Activated CD4-positive, alpha-beta T cell treated with anti-CD3 and anti-CD28 coated beads for 36 hours (primary cell): ENCODE results near the gene NSD2. TPM values are rescaled to one million over a fixed set of nuclear protein-coding genes. Genes with fewer than 3 reads are reported as not detected.
A peak's percentile ranks its signal among the peaks of the same experiment; 100 is the strongest.

ENCODE experiments used
- ATAC-seq: fragments of 200-7000 bp; cut with Tn5 transposase; one replicate; pipeline ENCODE4 v1.10.0; 2021; ENCODE audit warnings: mild to moderate bottlenecking, moderate library complexity
- CTCF ChIA-PET: fragments of 350-600 bp; sonication (Branson Sonifier 250); formaldehyde crosslinking; loops from one replicate; lab custom pipeline; 2021; ENCODE audit warnings: antibody characterized with exemption; lab: Charles Lee
- POLR2A ChIA-PET: fragments of 350-600 bp; sonication (Branson Sonifier 250); formaldehyde crosslinking; loops from one replicate; lab custom pipeline; 2021; ENCODE audit warnings: antibody characterized with exemption, inconsistent platforms; lab: Charles Lee
- DNase-seq: peaks from one replicate; pipeline ENCODE4 v3.0.0-alpha.2; 2020
- H3K27ac Mint-ChIP-seq: one replicate; pipeline ENCODE4 v1.8.0; 2021; ENCODE audit warnings: mixed read lengths
- H3K27me3 Mint-ChIP-seq: one replicate; pipeline ENCODE4 v1.8.0; 2021; ENCODE audit warnings: mixed read lengths
- H3K36me3 Mint-ChIP-seq: one replicate; pipeline ENCODE4 v1.8.0; 2021; ENCODE audit warnings: low read depth, mixed read lengths
- H3K4me1 Mint-ChIP-seq: one replicate; pipeline ENCODE4 v1.8.0; 2021; ENCODE audit warnings: mixed read lengths
- H3K4me3 Mint-ChIP-seq: one replicate; pipeline ENCODE4 v1.8.0; 2021; ENCODE audit warnings: mild to moderate bottlenecking, moderate library complexity, mixed read lengths
- H3K9me3 Mint-ChIP-seq: one replicate; pipeline ENCODE4 v1.8.0; 2021; ENCODE audit warnings: low read depth, mixed read lengths
- intact Hi-C, 2 experiments: fragments of 100-400 bp; cut with DNase I in 1 of 2; cut with micrococcal nuclease in 1 of 2; formaldehyde crosslinking; loops; one replicate each; pipeline versions ENCODE4 v1.14.2 to v1.15.1; 2022 to 2024; cut with DNase I, micrococcal nuclease
- total RNA-seq, 2 experiments: library from RNA; stranded (reverse); gene quantifications; one replicate each; pipeline ENCODE4 v1.2.3, GENCODE V29; 2021

NSD2 gene
- total RNA-seq, 2 experiments from 2014 or later = 194 to 232 TPM

DNA sequence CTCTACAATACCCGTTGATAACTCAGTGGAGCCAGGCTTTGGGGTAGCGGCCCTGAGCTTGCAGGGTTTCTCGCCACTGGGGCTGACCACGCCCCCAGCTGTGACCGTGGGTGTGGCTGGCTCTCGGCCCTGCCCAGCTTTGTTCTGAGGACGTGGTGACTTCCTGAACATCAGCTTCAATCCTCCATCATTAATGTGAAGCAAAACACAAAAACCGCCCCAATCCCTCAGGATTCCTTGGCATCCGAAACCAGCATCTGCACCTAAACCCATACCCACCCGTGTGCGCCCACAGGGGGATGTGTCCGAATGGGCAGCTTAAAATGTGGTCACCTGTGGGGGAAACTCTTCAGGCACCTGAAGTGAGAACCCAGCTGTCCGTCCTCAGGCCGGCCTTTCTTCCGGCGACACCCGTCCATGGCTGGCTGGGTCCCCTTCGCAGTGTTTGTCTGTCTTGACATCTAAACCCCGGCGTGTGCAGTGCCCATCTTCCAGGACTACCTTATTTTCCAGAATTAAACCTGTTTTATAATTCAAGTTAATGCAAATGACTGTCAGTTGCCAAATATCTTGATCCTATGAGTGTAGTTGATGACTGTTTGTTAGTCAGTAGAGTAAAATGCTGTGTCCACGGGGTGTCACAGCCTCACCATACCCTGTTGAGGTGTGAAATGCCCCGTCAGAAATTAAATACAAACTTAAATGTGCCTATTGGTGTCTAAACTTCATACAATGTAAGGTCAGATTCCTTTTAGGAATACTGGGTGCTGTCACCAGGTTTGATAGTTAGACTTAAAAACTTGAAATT is 110.3 kb downstream of the NSD2 start:
- CTCF ChIA-PET = no interaction called here
- Mint-ChIP-seq H3K4me1 (no peaks in the 10 kb centered on the region), H3K36me3 (peaks cover 41% of the 10 kb centered on the region), H3K27me3 (no peaks in the 10 kb centered on the region), H3K4me3 (no peak overlapping the region), H3K27ac (peak overlapping the region; percentile 38), H3K9me3 (no peaks in the 10 kb centered on the region)
- intact Hi-C loops = no loop called here
- DNase-seq = peak; percentile 29
- POLR2A ChIA-PET = no interaction called here
- peak; percentile 11 for ATAC-seq

DNA sequence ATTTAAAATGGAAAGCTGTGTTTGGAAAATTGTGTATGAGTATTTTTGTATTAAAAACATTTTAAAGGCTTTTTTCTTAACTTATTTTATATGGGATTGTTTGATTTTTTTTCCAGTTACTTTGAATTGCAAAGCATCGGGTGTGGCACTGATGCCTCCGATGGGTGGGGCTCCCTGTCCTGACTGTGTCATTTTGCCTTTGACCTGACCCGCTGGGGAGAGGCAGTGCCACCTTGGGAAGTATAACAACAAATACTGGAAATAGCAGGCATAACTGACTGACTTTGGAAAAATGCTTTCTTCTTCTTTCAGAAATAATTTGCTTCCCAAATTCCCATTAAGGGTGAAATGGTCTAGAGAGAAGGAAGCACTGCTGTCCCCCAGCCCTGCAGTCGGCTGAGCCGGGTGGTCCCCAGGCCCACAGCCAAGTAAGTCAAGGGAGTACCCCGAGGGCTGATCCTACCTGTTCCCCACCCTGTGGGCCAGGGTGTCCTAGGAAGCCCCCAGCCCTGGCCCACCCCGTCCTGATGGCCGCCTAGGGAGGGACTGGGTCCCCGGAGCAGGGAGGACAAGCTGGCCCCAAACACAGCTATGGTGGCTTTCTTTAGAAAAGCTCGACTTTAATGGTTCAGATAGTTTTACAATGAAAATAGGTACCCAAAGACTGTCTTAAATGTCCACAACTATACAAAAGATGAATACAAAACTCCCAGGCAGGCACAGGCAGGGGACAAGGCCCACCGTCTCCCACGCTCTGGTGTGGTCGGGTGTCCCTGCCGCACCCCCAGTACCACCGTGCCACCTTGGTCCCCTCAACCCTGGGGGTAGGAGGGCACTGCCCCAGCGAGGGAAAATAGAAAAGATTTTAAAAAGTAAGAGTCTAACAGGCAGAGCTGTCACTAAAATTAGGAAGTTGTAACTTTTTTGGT is 111.2 kb downstream of the NSD2 start:
- Mint-ChIP-seq H3K27ac (no peak overlapping the region), H3K4me3 (no peak overlapping the region), H3K9me3 (no peaks in the 10 kb centered on the region), H3K27me3 (no peaks in the 10 kb centered on the region), H3K36me3 (peaks cover 36% of the 10 kb centered on the region), H3K4me1 (no peaks in the 10 kb centered on the region)
- ChIA-PET POLR2A (no interaction called here), CTCF (interaction anchor here (0.6 kb wide), 1 partner anchor 16 kb away, joined by 3 read pairs; no protein-coding TSS in a partner anchor)
- no peak for DNase-seq
- intact Hi-C loops = no loop called here
- no peak for ATAC-seq

DNA sequence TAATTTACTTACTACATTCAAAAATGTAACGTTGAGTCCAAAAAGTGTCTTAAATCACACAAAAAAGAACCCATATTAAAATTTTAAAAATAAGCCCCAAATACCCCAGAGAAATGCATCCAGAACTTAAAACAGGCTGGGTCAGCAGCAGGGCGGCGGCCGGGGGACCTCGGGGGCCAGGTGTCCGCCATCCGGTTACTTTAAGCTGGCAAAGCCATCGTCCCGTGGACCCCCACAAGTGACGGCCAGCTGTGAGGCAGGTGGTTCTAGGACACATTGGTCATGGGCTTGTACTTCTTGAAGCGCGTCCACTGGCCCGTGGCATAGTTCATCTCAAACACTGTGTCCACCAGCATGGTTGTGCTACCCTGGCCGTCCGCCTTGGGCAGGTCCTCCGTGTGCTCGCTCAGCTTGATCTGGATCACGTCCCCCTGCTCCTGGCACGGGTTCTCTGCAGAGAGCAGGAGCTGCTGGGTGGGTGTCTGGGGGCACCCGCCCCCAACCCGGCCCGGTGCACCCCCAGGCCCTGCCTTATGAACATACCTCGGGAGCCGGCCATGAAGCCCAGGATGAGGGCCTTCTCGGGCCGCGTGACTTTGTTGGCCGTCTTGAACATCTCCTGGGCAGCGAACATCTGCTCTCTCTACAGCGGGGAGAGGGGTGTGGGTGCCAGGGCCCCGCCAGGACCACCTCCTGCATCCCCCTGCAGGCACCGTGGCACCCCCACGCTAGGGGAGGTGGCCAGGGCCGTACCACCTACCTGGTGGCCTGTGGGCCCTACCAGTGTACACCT is 112.1 kb downstream of the NSD2 start:
- CTCF ChIA-PET = interaction anchor here (0.6 kb wide), 1 partner anchor 17 kb away, joined by 3 read pairs; no protein-coding TSS in a partner anchor
- POLR2A ChIA-PET = no interaction called here
- H3K27ac Mint-ChIP-seq = no peak overlapping the region
- DNase-seq = no peak
- intact Hi-C loops = no loop called here
- no peaks in the 10 kb centered on the region for H3K4me1 Mint-ChIP-seq
- no peaks in the 10 kb centered on the region for H3K9me3 Mint-ChIP-seq
- no peak overlapping the region for H3K4me3 Mint-ChIP-seq
- no peak for ATAC-seq
- no peaks in the 10 kb centered on the region for H3K27me3 Mint-ChIP-seq
- peaks cover 32% of the 10 kb centered on the region for H3K36me3 Mint-ChIP-seq

DNA sequence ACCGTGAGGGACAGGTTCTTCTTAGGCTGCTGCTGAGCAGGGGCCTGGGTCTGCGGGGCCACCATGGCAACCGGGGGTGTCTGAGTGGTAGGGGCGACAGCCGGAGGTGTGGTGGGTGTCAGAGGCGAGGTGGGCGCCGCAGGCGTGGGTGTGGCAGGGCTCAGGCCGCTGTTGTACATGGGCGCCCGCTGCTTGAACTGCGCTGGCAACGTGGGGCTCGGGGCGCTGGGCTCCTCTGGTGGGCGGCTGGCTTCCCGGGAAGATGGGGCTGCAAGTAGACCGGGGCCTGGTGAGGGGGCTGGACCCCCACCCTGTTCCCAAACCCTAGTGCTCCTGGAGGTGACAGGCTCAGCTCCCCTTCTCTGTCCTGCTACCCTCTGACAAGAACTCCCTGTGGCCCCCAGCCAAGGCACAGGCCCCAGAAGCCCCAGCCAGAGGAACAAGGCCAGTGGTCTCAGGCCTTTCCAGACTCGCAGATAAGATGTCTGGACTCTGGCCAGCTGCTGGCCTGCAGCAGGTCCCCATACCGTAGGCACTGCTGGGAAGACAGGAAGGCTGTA is 112.7 kb downstream of the NSD2 start:
- H3K36me3 Mint-ChIP-seq = peaks cover 29% of the 10 kb centered on the region
- H3K27me3 Mint-ChIP-seq = no peaks in the 10 kb centered on the region
- ATAC-seq (no peak), DNase-seq (no peak)
- ChIA-PET CTCF (interaction anchor here (1.1 kb wide), 1 partner anchor 8 kb away, joined by 7 read pairs; no protein-coding TSS in a partner anchor), POLR2A (interaction anchor here (0.5 kb wide), 1 partner anchor 109 kb away, joined by 3 read pairs; no protein-coding TSS in a partner anchor)
- no peak overlapping the region for H3K27ac Mint-ChIP-seq
- no peaks in the 10 kb centered on the region for H3K9me3 Mint-ChIP-seq
- intact Hi-C loops = no loop called here
- no peak overlapping the region for H3K4me3 Mint-ChIP-seq
- no peaks in the 10 kb centered on the region for H3K4me1 Mint-ChIP-seq

DNA sequence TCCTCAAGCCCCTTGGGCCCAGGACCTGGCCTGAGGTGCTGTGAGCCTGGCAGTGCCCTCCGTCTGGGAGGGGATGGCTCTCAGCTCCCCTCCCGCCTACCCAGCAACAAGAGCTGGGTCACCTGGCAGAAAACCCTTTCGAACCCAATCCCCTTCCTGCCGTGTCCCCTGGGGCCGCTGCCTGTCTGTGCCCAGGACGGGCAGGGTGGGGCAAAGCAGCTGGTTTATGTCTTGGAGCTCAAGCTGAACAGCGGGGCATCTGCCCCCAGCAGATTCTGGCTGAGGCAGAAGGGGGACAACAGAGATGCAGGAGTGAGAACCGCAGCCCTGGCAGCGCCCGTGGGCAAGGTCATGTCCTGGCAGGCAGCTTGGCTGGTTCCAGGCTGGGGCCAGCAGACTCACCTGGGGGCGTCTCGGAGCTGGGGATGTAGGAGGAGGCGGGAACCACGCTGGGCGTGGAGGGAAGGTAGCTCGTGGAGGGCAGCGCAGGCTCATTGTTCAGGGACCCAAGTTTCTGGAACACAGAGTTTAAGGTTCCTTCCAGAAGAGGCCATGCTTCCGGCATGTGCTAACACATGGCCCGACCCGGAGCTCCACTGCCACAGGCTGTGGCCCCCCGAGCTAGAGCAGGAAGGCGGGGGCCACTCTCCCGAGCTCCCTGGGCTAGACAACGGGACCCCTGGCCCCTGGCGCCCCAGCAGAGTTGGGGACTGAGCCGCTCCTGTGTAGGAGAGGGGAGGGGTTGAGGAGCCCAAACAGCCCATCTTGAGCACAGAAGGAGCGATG is 113.4 kb downstream of the NSD2 start:
- H3K4me3 Mint-ChIP-seq = no peak overlapping the region
- no peaks in the 10 kb centered on the region for H3K4me1 Mint-ChIP-seq
- peaks cover 23% of the 10 kb centered on the region for H3K36me3 Mint-ChIP-seq
- POLR2A ChIA-PET = interaction anchor here (0.5 kb wide), 1 partner anchor 108 kb away, joined by 3 read pairs; no protein-coding TSS in a partner anchor
- no peak overlapping the region for H3K27ac Mint-ChIP-seq
- H3K27me3 Mint-ChIP-seq = no peaks in the 10 kb centered on the region
- no peak for ATAC-seq
- CTCF ChIA-PET = interaction anchor here (0.6 to 1.1 kb wide), 2 partner anchors 8 to 137 kb away, joined by 3 to 7 read pairs; no protein-coding TSS in a partner anchor
- intact Hi-C loops = no loop called here
- H3K9me3 Mint-ChIP-seq = no peaks in the 10 kb centered on the region
- no peak for DNase-seq

DNA sequence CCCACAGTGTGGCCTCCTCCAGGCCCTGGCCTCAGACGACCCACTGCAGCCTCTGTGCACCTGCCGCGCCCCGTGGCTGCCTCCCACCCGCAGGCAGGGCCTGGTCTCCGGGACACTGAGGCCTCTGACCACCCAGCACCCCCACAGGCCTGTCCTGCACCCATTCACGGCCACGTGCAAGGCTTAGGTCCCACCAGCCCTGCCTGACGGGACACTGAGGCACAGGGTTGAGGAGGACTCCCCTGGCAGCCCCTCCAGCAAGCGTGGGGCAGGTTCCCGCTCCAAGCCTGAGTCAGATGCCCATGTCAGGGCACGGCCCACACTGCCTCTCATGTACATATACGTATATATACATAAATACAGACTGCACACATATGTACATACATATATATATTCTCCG is 114.1 kb downstream of the NSD2 start:
- Mint-ChIP-seq H3K27me3 (no peaks in the 10 kb centered on the region), H3K4me1 (no peaks in the 10 kb centered on the region), H3K36me3 (peaks cover 19% of the 10 kb centered on the region), H3K4me3 (no peak overlapping the region), H3K9me3 (no peaks in the 10 kb centered on the region), H3K27ac (no peak overlapping the region)
- CTCF ChIA-PET = interaction anchor here (0.6 kb wide), 1 partner anchor 136 kb away, joined by 3 read pairs; no protein-coding TSS in a partner anchor
- DNase-seq = no peak
- ATAC-seq = no peak
- POLR2A ChIA-PET = interaction anchor here (1.1 kb wide), 1 partner anchor 11 kb away, joined by 3 read pairs; no protein-coding TSS in a partner anchor
- intact Hi-C loops = no loop called here

DNA sequence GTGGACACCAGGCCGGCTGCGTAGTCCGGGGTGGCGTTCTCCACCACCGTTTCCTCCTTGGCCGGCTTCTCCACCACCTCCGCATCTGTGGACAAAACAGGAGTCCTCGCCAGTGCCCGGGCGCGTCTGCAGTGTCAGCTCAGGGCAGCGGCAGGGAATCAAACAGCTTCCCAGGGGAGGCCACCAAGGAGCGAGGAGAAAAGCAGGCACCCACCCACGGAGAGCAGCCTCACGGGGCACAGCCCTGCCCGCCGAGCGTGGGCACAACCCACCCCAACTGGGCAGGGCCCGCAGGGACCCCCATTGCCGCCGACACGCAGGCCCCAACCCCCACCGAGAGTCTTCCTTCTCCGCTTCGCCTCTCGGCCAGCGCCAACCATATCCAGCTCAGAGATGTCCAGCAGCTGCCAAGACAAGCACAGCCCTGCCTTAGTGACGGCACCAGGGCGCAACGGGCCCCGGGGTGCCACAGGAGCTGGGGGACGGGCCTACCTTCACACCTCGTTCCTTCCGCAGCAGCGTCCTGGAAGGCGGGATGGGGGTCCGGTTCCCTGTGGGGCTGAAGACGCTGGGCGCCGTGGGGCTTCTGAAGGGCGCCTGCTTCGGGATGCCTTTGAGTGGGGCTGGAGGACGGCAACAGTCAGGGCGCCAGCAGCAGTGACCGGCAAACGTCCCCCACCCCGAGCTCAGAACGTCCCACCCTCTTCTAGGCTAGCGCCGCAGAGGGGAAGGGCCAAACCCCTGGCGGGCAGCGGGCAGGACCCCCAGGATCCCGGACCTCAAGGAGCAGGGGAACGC is 114.8 kb downstream of the NSD2 start:
- no peak overlapping the region for H3K27ac Mint-ChIP-seq
- intact Hi-C loops = no loop called here
- H3K36me3 Mint-ChIP-seq = peaks cover 19% of the 10 kb centered on the region
- no peak overlapping the region for H3K4me3 Mint-ChIP-seq
- POLR2A ChIA-PET = interaction anchor here (1.1 kb wide), 1 partner anchor 10 kb away, joined by 3 read pairs; no protein-coding TSS in a partner anchor
- H3K4me1 Mint-ChIP-seq = no peaks in the 10 kb centered on the region
- DNase-seq (no peak), ATAC-seq (no peak)
- H3K27me3 Mint-ChIP-seq = no peaks in the 10 kb centered on the region
- H3K9me3 Mint-ChIP-seq = no peaks in the 10 kb centered on the region
- CTCF ChIA-PET = interaction anchor here (0.8 kb wide), 1 partner anchor 14 kb away, joined by 3 read pairs; no protein-coding TSS in a partner anchor

DNA sequence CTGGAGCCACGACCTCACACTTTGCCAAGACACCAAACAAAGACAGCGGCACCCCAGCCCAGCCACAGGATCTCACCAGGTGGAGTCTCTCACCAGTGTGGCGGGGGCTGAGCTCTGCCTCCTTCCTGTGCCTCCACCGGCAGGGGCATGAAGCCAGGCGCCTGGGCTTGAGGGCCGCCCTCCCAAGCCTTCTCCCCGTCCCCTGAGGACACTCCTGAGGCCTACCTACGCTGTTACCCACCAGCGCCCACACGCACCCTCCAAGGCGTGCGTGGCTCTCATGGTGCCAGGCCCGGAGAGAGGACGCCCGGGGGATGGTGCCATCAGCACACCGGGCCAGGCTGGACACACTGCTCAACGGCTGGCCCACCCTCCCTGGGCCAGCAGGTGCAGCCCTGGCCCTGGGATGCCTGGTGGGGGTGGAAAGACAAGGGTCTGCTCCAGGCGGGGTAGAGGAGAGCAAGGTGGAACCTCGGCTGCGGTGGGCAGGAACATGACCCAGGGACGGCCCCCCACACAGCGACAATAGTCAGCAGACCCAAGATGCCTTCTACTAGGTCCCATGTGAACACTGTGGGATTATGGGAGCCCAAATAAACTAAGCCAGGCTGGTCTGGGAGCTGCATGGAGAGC is 115.5 kb downstream of the NSD2 start:
- H3K27me3 Mint-ChIP-seq = no peaks in the 10 kb centered on the region
- H3K36me3 Mint-ChIP-seq = peaks cover 14% of the 10 kb centered on the region
- ChIA-PET CTCF (interaction anchor here (0.8 kb wide), 1 partner anchor 14 kb away, joined by 3 read pairs; no protein-coding TSS in a partner anchor), POLR2A (interaction anchor here (1.1 kb wide), 1 partner anchor 9 kb away, joined by 3 read pairs; no protein-coding TSS in a partner anchor)
- no peak overlapping the region for H3K27ac Mint-ChIP-seq
- no peak for ATAC-seq
- H3K9me3 Mint-ChIP-seq = no peaks in the 10 kb centered on the region
- H3K4me1 Mint-ChIP-seq = no peaks in the 10 kb centered on the region
- no peak for DNase-seq
- intact Hi-C loops = no loop called here
- H3K4me3 Mint-ChIP-seq = no peak overlapping the region

DNA sequence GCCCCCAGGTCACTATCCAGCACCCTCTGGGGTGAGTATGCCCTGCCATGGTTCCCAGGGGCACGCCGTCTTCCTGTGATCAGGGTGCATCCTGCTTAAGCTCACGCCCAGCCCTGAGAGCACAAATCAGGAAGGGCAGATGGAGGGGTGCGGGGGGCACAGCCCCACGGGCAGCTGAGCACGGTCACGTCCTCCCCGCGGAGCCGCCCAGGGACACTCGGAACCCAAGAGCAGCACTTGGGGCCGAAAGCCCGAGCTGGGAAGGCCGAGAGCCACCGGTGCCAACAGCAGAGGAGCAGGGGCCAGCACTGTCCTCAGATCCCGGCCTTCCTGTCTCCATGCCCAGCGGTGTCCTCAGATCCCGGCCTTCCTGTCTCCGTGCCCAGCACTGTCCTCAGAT is 116.1 kb downstream of the NSD2 start:
- intact Hi-C loops = no loop called here
- no peak for ATAC-seq
- H3K27ac Mint-ChIP-seq = no peak overlapping the region
- ChIA-PET CTCF (interaction anchor here (1.3 kb wide), 1 partner anchor 70 kb away, joined by 3 read pairs; no protein-coding TSS in a partner anchor), POLR2A (interaction anchor here (0.6 kb wide), 1 partner anchor 236 kb away, joined by 3 read pairs; no protein-coding TSS in a partner anchor)
- DNase-seq = no peak
- no peak overlapping the region for H3K4me3 Mint-ChIP-seq
- H3K36me3 Mint-ChIP-seq = peaks cover 10% of the 10 kb centered on the region
- H3K27me3 Mint-ChIP-seq = no peaks in the 10 kb centered on the region
- H3K9me3 Mint-ChIP-seq = no peaks in the 10 kb centered on the region
- no peaks in the 10 kb centered on the region for H3K4me1 Mint-ChIP-seq
